Stimulated activated CD4-positive, alpha-beta T cell treated with anti-CD3 and anti-CD28 coated beads, Interleukin-2, amount 100 ng/mL, for 48 hours (primary cell): Measurements from ENCODE around the gene NUP160.
"Not testable (repeated sequence)": the region's sequence is repeated elsewhere in the genome, so short reads cannot be mapped to it uniquely, and the experiment has no call there.

Source experiments
- DNase-seq, 2 donors: peaks; one replicate each; pipeline ENCODE4 v3.0.0-alpha.2; 2020

Gene NUP160, protein sequence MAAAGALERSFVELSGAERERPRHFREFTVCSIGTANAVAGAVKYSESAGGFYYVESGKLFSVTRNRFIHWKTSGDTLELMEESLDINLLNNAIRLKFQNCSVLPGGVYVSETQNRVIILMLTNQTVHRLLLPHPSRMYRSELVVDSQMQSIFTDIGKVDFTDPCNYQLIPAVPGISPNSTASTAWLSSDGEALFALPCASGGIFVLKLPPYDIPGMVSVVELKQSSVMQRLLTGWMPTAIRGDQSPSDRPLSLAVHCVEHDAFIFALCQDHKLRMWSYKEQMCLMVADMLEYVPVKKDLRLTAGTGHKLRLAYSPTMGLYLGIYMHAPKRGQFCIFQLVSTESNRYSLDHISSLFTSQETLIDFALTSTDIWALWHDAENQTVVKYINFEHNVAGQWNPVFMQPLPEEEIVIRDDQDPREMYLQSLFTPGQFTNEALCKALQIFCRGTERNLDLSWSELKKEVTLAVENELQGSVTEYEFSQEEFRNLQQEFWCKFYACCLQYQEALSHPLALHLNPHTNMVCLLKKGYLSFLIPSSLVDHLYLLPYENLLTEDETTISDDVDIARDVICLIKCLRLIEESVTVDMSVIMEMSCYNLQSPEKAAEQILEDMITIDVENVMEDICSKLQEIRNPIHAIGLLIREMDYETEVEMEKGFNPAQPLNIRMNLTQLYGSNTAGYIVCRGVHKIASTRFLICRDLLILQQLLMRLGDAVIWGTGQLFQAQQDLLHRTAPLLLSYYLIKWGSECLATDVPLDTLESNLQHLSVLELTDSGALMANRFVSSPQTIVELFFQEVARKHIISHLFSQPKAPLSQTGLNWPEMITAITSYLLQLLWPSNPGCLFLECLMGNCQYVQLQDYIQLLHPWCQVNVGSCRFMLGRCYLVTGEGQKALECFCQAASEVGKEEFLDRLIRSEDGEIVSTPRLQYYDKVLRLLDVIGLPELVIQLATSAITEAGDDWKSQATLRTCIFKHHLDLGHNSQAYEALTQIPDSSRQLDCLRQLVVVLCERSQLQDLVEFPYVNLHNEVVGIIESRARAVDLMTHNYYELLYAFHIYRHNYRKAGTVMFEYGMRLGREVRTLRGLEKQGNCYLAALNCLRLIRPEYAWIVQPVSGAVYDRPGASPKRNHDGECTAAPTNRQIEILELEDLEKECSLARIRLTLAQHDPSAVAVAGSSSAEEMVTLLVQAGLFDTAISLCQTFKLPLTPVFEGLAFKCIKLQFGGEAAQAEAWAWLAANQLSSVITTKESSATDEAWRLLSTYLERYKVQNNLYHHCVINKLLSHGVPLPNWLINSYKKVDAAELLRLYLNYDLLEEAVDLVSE (N-terminal part only)

DNA sequence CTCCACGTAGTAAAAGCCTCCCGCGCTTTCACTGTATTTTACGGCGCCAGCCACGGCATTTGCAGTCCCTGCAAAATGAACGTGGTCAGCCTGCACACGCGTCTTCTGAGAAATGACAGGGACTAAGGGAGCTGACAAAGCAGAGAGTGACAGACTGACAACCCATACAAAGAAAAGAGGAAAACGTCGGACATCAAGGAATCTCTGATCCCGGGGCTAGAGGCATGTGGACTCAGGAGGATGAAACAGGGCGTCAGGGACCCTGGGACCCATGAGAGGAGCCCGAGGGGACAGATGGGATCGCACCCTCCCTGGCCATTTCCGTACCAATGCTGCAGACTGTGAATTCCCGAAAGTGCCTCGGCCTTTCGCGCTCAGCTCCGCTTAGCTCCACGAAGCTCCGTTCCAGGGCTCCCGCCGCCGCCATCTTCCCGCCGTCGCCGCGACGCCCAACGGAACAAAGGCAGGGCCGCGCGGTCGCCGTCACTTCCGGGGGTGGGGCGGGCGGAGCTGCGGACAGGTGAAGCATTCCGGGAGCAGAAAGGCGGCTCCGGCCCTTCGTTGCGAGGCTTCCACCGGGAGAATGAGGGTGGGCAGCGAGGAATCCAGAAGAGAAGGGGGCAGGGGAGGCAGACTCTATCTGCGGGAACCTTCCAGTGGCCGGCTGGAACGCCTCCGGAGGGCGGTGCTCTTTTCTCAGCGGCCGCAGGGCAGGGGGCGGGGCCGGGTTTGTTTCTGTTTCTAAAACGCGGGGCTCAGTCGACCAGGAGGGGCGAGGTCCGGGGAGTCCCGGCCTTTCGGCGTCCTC is at the start of gene NUP160:
TSS of gene NUP160 (minus strand) at position 459 of the 808 bp plus-strand sequence. CDS start at position 427, 32 bp downstream.
- peak; percentile 85 to 90 for DNase-seq

DNA sequence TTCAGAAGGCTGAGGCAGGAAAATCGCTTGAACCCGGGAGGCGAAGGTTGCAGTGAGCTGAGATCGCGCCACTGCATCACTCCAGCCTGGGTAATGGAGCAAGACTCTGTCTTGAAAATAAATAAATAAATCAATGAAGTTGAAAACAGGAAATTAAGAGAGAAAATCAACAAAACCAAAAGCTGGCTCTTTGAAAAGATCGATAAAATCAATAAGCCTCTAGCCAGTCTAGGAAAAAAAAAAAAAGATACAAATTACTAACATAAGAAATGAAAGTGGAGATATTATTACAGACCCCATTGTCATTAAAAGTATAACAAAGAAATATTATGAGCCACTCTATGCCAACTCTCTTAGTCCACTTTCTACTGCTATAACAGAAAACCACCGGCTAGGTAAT is 48.0 kb upstream of the NUP160 start:
- no peak for DNase-seq

DNA sequence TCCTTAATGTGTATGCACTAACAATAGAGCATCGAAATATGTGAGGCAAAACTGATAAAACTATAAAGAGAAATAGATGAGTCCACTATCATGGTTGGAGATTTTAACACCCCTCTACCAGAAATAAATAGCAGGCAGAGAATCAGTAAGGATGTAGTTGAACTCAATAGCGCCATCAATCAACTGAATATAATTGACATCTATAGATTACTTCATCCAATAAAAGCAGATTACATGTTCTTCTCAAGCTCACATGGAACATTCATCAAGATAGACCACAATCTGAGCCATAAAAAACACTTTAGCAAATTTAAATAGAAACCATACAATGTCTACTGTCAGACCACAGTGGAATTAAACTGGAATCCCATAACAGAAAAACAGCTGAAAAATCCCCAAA is 46.9 kb upstream of the NUP160 start:
- DNase-seq = no peak

DNA sequence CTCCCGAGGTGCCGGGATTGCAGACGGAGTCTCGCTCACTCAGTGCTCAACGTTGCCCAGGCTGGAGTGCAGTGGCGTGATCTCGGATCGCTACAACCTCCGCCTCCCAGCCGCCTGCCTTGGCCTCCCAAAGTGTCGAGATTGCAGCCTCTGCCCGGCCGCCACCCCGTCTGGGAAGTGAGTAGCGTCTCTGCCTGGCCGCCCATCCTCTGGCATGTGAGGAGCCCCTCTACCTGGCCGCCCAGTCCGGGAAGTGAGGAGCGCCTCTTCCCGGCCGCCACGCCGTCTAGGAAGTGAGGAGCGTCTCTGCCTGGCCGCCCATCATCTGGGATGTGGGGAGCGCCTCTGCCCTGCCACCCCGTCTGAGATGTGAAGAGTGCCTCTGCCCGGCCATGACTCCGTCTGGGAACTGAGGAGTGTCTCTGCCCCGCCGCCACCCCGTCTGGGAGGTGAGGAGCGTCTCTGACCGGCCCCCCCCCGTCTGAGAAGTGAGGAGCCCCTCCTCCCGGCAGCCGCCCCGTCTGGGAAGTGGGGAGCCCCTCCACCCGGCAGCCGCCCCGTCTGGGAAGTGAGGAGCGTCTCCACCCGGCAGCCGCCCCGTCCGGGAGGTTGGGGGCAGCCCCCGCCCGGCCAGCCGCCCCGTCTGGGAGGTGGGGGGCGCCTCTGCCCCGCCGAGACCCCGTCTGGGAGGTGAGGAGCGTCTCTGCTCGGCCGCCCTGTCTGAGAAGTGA is 44.6 kb upstream of the NUP160 start:
- DNase-seq = not testable (repeated sequence)

DNA sequence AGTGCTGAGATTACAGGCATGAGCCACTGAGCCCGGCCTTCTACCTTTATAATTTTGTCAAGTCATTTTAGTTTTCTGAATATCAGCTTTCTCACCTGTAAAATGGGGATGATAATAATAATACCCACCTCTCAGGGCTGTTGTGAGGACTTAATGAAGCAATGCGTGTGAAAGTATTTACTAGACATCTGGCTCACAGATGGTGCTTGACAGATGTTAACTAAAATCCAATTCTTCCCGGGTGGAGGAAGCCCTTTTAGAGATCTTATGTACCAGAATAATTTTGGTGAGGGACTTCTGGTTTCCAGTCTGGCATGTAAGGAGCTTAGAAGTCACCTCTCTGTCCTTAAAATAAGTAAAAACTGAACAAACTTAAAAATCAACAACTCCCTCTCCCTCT is 43.7 kb upstream of the NUP160 start:
- no peak for DNase-seq

DNA sequence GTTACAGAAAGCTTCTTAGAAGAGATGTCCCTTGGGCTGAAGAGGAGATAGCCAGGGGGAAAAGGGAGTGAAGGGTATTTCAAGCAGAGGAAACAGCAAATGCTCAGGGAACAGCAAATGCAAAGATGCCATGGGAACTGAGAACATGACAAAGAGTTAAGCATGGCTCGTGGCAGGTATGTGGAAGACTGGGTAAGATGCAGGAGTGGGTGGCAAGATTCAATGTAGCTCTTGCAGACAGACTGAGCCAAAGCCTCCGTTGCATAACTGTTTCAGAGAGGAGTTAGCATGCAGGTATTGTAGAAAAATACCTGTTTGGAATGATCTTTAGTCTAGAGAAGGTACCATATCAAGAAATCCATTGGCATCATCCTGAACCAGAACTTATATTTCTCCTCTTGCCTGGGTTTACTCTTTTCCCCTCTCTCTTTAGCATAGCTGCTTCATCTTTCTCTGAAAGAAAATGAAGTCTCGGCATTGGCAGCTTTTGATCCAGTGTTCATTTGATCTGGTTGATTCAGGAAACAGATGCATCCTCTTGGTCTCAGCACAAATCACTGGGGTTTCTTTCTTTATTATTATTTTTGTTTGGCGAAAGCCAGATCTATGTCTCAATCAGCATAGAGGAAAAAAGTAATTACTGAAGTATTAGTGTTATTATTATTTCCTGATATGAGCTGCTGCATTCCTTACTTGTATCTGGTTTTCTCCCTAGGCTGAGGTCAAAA is 41.7 kb upstream of the NUP160 start:
- no peak for DNase-seq

DNA sequence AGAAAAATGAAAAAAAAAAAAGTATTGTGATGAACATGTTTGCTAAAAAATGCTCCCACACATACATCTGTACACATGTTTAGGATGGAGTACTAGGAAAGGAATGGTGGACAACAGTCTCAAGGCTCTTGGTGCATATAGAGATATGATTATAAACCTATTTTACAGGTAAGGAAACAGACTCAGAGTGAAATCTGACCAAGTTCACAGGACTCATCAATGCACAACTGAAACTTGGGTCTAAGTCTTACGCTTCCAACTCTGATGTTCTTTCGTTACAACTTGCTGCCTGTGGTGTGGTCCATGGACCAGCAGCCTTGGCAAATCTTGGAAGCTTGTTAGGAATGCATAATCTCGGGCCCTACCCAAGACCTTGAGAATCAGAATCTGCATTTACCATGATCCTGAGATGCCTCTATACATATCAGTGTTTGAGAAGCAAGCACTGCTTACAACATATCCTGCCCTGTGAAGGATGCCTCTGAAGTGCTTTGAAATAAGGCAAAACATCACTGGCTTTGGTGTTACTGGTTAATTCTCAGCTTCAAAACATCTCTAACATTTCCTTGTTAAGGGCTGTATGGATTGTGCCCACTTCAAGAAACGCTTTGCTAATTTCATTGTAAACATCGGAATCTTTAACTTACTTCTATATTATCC is 39.9 kb upstream of the NUP160 start:
- DNase-seq = no peak

DNA sequence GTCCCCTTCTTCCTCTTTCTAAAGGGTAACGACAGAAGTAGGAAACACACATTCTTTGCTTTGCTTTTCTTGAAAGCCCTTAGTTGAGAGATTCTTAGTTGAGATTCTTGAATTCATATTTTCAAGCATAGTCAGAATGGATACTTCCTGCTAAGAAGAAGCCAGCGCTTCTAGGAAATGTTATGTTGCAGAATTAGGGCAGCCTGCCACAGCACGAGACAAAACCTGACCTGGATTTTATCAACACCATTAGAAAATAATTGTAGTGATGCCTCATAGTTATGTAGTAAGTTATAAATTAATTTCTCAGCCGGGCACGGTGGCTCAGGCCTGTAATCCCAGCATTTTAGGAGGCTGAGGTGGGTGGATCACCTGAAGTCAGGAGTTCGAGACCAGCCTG is 37.9 kb upstream of the NUP160 start:
- DNase-seq = no peak

DNA sequence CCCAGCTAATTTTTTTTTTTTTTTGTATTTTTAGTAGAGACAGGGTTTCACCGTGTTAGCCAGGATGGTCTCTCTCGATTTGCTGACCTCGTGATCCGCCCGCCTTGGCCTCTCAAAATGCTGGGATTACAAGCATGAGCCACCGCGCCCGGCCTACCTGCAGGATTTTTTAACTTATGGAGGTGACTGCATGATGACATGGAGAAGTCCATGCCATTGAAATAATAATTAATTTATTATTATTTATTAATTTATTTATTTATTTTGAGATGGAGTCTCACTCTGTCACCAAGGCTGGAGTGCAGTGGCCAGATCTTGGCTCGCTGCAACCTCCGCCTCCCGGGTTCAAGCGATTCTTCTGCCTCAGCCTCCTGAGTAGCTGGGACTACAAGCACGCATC is 34.3 kb upstream of the NUP160 start:
- DNase-seq = not testable (repeated sequence)

DNA sequence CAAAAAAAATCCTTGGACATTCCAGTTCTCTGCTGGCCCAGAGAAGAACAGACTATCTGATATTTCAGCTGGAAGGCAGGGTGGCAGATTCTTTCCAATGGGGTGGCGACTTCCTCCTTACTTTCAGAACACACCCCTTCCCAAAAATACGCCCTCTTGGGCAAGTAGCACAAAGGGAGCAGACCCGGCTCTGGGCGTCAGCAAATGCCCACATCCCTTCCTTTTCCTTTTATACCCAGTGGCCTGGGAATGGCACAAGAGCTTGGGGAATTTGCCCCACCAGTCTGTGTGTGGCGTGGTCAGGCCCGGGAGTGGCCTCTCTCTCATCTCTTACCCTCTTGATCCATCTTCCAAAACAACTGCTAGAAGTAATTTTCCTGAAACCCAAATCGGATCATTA is 33.0 kb upstream of the NUP160 start:
- no peak for DNase-seq

DNA sequence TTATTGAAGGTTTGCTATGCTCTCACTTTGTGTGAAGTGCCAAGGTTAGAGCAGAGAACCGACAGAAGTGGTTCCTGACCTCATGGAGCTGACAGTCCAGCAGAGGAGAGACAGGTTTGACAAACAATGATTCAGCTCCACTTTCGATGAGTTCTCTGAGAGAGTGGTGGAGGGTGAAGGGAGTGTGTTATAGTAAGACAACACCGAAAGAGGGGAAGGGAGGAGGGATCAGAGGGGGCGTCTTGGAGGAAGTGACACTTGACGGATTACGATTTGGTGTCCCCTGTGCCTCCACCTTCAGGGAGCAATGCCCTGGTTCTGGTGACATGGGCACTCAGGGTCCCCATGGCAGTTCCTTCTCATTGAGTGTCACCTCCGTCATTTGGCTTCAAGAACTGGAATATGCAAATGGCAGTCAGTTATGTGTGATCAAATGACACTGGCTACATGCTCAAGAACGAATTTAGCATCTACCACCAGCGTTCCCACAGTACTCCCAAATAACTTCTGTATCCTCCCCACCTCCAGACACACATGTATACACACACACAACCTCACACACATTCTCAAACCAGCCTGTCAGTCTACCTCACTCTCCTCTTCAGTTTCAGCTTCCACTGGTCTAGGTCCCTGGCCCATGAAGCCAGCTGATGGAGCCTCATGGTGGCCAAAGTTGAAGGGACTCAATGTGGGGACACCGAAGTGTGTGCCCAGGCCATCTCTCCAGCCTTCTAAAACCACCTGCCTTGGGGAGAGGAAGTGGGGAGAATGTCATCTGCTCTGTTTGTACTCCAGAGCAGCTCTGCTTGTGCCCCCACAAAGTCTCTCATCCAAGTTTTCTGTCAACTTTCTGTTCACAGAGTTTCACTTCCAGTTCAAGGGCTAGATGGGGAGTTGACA is 31.4 kb upstream of the NUP160 start:
- DNase-seq = no peak

DNA sequence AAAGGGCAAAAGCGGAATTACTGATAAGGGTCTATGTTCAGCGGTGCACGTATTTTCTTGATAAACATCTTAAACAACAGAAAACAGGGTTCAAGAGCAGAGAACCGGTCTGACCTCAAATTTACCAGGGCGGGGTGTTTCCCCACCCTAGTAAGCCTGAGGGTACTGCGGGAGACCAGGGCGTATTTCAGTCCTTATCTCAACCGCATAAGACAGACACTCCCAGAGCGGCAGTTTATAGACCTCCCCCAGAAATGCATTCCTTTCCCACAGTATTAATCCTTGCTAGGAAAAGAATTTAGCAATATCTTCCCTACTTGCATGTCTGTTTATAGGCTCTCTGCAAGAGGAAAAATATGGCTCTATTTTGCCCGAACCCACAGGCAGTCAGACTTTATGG is 27.7 kb upstream of the NUP160 start:
- DNase-seq = not testable (repeated sequence)

DNA sequence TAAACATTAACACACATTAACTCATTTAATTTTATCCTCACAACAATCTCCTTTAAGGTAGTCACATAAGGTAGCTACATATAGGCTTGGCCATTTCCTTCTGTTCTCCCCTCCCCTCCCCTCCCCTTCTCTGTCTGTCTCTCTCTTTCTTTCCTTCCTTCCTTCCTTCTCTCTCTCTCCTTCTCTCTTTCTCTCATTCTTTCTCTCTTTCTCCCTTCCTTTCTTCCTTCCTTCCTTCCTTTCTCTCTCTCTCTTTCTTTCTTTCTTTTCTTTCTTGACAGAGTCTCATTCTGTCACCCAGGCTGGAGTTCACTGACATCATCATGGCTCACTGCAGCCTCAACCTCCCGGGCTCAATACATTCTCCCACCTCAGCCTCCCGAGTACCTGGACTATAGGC is 22.3 kb upstream of the NUP160 start:
- no peak for DNase-seq

DNA sequence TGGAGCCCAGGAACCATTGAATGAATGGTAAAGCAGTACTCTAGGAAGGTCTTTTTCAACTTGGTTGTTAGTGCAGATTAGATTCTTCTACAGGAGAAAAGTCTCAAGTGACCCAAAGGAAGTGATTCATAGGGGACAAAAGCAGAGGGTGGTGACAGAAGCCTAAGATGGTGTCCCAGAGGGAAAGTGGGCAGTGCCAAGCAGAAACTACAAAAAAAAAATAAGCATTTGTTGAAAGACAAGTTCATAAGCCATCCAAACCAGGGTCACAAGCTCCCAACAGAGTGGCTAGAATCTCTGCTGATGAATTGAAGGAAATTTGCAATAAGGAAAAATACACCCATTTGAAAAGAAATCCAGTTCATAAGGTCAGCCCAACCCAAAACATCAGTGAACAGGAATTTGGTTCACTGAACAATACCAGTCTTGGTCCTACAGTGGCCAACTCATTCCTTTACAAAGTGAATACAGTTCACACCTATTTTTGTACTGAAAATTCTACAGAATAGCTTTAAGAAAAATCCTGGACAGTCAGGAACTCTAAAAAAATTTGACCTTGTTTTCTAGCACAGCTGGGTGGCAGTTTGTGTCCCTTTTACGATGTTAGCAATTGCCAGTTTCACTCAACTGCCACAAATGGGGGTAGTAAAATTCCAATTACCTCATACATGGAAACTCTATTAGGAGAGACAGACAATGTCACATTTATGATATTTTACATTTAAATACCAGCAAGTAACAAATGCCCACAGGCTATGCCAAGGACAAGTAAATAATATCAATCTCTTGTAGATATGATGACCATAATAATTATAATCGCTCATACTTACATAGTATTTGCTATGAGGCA is 21.6 kb upstream of the NUP160 start:
- DNase-seq = no peak

DNA sequence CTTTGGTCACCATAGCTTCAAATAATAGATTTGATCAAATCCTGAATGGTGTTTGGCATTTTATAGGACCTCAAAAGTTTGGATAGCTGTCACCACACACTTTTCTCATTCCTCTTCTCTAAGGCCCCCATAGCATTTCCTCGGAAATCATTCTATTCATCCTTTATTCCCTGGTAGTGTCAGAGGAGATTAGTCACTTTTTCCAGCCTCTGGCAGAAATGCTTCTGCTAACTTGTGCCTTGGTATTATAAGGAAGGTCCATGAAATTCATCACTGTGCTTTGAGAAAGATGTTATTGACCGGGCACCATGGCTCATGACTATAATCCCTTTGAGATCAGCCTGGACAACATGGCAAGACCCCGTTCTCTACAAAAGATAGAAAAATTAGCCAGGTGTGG is 19.7 kb upstream of the NUP160 start:
- DNase-seq = no peak

DNA sequence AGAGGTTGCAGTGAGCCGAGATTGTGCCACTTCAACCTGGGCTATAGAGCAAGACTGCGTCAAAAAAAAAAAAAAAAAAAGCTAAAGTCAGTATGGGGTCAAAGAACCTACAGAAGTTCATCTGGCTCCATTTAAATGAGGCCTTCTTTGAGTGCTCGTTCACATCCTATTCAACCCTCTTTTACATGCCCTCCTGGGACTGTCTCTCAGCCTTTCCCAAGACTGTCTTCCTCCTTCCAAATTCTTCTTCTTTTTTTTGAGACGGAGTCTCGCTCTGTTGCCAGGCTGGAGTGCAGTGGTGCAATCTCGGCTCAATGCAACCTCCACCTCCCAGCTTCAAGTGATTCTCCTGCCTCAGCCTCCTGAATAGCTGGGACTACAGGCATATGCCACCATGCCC is 18.7 kb upstream of the NUP160 start:
- not testable (repeated sequence) for DNase-seq

DNA sequence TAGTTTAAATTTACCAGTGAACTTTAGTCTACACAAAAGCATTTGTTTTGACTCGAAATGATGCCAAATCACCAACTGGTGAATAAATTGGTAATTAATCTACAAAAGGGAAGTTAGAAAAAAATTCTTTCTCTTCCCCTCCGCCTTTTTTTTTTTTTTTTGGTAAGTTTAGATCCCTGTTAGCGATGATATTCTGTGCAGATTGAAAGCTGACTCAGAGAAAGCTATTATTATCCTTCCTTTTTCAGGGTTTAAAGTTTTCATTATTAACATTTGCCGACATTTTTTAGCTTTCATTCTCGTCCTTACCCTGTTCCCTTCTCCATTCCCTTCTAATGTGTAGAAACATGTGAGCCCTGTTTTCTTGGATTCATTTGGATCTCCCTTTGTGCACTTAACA is 16.8 kb upstream of the NUP160 start:
- DNase-seq = no peak

DNA sequence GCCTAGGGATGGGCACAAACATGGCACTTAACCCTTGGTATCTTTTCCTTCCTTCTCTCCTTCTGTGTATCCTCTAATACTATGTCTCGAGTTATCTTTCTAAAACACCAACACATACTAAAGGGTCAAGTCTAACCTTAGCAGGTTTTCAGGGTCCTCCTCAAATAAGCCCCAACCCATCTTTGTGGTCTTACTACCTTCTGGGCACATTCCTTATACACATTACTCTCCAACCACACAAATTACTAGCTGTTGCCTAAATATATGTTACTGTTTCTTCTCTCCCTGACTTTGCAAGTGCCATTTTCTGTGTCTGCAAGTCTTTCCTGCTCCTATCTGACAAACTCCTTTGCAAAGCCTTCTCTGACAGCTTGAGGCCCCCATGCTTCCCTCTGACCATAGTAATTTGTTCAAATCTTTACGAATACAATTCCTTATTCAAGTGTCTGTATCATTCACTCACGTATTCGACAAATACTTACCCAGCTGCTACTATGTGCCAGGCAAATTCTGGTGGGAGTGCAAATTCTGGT is 15.8 kb upstream of the NUP160 start:
- DNase-seq = no peak
